ENCODE results near the gene NYAP2.

NYAP2 gene

DNA sequence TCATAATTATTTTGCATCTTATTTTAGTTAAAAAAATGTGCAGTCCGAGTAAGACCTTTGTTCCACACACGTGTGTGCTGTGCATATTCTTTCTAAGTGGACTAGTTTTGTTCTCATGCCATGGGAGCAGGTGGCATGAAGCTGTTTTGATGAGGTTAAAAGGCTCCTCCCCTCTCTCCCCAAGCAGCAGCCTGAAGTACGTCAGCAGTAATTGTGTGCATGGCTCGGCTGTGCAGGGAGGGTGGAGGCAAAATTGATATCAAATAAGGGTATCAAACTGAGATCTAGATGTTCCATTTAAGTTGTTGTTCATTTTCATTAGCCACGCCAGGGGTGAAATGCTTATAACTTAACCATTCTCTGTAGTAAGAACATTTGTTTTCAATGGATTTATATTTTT is at the start of gene NYAP2:
TSS of gene NYAP2 (plus strand) at position 207 of the 400 bp plus-strand sequence. CDS start 9,171 bp downstream, outside the sequence.
- peak; percentile 98 for FAIRE-seq

DNA sequence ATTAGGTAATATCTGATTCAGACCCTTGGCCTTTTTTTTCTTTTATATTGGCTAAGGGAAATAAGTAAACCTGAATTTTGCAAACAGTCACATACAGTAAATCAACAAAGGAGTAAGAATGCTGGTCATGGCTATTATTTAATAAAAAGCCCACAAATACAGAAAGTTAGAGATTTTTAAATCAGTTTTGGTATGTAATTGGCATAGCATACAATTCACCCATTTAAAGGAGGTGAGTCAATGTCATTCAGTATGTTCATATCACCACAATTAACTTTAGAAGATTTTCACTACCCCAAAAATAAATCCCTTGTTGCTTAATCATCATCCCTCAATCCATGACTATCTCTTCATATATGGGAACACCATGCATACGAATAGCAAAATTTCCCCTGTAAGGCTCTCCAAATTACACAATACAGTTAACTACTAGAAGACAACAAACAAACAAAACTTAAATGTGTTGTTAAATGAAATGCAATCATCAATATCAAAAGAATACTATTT is 45.9 kb upstream of the NYAP2 start:
- no peak for FAIRE-seq

DNA sequence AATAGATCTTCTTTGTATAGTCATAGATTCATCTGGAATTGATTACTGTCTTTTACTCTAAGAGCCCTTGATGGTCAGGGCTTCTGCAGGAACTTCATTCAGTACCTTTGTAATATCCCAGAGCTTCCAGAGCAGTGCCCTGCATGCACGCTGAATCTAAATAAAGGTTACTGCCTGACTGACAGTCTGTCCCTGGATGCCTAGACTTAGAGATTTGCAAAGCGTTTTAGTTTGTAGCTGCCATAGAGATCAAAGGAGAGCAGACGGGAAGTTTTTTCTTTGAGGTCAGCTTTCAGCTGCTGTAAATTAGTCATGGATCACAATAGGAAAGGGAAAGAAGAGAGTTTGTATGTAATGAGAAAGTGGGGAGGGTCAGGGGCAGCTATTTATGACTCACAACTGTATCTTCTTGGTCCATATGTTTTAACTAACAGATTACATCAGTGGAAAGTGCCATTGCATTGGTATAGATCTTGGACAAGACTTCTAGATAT is 45.2 kb upstream of the NYAP2 start:
- FAIRE-seq, result no peak

DNA sequence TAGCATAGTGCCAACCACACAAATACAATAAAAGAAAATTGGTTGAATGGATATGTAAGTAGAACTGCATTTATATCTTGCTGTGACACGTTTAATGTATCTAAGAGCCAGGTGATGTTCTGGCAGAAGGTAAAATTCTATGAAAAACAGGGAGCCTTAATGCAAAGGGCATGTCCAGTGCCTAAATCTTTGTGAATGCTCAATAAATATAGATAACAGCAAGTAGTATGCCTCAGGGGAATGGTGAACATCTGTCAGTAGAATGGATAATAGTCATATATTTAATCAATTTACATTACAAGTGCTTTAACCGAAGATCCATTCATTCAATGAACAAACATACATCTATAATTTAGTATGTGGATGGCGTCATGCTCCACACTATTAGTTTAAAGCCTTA is 43.7 kb upstream of the NYAP2 start:
- FAIRE-seq, result no peak

DNA sequence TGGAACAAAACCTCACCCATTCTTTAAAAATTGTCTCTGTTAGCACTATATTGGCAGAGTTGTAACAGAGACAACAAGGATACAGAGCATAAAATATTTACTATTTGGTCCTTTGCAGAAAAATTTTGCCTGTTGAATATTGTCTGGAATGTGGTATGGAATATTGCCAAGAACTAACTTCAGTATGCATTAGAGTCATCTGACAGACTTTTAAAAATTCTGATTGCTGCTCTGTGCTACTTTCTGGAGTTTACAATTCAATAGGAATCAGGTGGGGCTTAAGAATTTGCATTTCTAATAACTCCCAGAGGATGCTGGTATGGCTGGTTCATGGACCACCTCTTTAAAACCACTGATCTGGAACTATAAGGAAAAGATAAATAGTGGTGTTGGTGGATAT is 32.8 kb upstream of the NYAP2 start:
- no peak for FAIRE-seq

DNA sequence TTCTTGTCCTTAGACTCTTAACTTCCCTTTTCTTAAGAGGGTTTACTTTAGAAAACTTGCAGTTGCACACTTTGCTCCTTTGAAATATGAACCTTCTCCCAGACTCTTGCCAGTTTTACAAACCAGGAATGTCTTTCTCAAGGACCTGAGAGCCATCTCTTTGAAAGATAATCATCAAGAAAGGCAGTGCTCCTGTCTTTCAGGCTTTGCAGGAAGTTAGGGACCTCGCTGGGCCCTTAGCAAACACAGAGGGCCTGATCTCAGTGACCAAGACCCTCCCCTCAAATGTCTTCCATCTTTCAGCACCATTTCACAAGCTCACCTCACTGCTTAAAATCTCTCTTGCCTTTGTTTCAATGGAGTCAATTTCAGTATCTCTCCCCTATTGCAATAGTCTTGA is 32.0 kb upstream of the NYAP2 start:
- no peak for FAIRE-seq

DNA sequence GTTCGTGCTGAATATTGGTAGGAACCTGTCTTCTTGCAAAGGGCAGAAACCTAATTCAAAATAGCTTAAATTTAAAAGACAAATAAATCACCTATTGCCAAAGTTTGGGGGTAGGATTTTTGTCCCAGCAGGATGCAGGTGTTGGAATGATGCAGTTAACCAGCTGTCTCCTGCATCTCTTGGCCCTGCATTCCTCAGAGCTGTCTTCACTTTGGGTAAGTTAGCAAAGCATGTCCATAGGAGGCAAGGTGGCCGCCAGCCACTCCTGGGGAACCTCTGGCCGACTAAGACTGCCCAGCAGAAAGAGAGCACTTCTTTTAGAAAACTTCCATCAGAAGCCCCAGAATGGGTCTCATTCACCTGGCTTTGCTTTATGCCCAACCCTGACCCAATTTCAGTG is 20.5 kb upstream of the NYAP2 start:
- FAIRE-seq, result no peak

DNA sequence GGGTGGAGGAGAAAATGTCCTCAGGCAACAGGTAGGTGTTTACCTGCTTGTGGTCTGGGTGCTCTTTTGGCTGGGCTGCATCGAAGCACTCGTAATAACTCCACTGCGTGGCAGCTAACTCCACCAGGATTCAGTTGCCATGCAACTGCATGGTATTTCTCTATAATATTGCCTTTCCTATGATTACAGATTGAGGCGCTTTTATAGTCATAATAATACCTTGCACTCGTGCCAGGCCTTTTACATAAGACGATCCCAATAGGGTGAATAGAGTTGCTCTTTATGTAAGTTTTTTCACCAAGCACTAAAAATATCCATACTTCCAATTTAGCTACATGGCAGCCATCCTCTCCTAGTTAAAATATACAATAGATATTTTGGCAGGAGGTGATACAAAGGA is 19.7 kb upstream of the NYAP2 start:
- FAIRE-seq, result no peak

DNA sequence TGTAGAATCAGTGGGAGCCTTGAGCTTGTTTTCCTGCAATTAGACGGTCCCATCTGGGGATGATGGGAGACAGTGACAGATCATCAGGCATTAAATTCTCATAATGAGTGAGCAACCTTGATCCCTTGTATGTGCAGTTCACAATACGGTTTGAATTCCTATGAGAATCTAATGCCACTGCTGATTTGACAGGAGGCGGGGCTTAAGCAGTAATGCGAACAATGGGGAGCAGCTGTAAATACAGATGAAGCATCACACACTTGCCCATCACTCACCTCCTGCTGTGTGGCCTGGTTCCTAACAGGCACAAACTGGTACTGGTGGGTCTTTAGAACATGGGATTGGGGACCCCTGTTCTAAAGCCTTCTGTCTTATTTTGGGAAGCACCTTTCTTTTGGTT is 17.9 kb upstream of the NYAP2 start:
- FAIRE-seq, result no peak

DNA sequence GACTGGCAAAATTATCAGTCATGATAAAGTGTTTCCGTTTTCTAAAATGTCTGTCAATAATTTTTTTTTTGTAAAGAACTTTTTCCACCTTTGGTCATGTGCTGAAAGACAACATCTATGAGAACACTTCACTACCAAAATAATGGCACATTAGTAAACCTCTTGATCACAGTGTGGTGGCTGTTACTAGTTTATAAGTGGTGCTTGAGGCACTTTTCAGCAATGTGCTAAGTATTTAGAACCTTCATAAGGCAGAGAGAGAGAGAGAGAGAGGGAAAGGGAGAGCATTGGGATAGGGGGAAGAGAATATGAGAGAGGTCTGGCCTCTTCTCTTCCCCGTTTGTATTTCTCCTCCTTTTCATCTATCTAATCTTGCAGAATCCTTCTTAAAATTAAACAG is 1.1 kb upstream of the NYAP2 start:
- no peak for FAIRE-seq

DNA sequence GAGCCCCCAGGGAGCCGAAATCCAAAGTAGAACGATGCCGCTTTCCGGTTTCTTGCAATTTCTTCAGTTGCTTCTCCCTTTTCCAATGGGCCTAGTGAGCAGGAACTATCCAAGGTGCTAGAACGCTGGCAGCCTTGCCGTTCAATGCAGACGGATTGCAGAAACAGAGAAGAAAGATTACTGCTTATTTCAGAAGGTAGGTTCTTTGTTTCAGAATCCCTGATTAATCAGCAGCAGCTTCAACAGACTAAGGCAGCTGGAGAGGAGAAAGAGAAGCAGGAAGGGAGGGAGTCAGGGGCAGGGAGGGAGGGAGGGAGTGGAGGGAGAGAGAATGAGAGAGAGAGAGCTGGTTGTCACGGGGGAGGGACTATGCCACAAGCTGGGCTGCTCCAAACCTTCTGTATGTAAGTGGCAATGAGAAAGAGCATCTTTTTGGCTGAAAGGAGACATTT is 576 bp downstream of the NYAP2 start:
- FAIRE-seq, result peak; percentile 47

DNA sequence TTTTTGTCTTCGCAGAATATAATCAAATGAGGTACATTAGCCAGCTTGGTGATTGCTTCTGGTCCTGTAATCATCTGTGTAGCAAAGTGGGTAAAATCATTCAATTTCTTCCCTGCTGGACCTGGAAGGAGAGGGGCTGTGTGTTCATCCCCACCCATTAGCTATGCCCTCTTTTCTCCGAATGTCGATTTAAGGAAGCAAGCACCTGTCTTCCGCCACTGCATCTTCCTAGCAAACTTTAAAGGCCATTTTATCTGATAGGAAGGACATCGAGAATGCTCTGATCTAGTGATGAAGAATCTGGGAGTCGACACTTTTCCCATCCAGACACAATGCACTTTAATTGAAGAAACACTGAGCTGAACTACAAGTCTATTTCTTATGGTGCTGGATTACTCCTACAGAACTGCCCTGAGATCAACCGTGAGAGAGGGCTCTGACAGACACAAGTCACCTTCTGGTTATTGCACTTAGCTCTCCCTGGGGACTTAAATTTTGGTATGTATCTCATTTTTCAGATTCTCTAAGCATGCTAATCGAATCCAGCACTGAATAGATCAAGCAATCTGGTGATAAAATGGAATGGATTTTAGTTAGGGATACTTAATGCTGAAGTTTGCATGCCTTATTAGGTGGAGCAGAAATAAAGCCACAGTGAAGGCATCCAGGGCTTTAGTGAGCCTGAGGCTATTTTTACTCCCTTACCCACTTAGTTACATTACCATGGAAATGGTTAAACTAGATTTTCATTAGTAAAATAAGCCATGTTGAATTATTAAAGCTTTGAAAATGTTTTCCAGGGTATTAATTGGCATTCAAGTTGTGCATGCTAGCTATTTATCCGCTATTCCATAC is 1.3 kb downstream of the NYAP2 start:
- FAIRE-seq, result no peak

DNA sequence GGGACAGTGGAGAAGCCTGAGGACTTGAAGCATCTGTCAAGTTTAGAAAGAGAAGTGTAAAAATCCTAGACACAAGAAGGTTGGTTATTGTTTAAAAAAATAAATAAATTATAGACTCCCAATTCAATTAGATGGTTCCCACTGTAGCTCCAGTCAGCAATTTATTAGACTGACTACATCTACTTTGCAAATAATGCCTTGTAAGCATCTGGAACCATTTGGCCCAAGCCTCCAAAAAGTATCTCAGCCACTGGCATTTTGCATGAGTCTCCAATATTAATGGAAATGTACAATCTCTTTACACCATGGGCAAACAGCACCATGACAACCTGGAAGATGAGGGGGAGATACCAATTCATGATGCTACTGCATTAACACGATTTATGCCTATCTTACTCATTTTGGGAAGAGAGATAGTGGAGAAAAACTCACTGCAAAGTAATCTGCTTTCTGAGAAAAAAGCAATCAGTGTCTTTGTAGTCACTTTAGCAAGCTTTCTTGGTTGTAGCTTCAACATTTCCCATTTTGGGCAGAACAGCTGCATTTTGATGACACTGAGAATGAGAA is 2.8 kb downstream of the NYAP2 start:
- FAIRE-seq, result no peak

DNA sequence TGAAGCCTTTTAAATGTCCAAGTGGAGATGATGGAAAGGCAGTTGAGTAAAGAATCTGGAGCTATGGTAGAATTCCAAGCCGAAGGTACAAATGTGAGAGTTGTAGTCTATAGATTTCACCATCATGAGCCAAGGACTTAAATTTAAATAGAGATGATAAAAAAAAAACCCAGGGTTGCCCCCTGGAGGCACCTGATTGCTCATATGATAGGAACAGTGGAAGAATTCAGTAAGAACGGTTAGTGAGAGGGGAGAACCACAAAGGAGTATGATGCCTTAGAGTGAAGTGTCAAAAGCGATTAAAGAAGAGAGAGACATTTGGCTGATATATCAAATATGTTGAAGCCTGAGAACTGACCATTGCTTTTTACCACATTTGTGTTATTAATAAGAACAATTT is 11.9 kb downstream of the NYAP2 start:
- no peak for FAIRE-seq

DNA sequence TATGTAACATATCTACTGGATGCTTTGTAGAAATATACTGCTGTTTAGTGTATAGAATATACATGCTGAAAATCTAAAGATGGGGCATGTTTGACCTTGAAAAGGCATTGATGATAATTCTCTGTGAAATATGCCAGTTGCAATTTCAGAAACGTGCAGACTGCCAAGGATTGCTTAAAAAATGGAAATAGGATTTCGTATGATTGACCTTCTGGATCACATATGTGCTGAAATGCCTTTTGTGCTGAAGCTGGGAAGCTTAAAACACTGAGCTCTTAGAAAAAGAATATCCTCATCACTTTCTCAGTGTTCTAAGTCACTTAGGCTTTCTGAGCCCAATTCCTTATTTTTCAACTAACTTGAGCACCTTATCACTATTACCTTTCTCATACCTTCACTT is 14.3 kb downstream of the NYAP2 start:
- no peak for FAIRE-seq

DNA sequence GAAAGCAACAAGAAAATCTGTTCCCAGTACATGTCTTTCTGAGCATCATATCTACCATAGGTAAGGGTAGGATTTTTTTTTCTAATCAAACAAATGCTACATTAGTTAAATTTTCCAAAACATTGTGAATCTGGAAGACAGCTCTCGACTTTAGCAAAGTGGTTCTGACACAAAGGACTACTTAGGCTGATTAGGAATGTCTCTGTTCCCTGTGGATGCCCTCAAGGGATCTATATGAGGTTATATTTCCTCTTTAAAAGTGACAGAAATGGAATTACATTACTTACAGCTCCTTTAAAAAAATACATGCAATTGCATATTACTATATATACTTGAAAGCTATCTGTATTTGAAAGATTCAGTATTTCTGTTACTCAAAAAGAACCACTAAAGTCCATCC is 15.4 kb downstream of the NYAP2 start:
- no peak for FAIRE-seq

DNA sequence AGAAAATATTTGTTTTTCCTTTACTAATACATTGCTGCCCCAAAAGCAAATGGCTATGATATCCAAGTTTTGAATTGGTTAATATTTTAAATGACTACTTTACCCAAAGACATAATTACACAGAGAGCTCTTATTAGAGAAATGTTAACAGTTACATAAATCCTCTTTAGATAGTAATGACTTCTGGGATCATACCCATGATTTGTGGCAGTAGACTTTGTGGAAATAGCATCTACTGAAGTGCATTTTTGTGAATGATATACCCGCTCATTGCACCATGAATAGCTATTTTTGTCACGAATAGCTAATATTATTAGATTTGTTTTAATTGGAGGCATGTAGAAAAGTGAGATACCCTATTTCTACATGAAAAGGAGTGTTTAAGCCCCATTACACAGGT is 15.8 kb downstream of the NYAP2 start:
- FAIRE-seq, result no peak

DNA sequence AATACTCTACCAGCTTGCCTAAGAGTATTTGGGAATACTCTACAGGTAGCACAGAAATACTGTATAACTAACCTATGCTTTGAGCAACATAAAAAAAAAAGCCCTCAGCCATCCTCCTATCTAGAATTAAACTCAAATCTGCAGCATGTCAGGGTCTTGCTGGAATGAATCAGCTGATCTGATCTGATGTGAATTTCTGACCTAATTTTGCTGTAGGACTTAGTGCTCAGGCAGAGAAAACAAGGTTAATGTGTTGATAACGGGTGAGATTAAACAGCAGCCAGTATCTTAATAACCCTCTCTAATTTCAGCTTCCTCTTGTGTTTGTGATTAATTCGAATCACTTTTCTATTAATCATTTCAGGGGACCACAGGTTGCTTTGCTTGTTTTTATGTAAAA is 16.3 kb downstream of the NYAP2 start:
- no peak for FAIRE-seq

DNA sequence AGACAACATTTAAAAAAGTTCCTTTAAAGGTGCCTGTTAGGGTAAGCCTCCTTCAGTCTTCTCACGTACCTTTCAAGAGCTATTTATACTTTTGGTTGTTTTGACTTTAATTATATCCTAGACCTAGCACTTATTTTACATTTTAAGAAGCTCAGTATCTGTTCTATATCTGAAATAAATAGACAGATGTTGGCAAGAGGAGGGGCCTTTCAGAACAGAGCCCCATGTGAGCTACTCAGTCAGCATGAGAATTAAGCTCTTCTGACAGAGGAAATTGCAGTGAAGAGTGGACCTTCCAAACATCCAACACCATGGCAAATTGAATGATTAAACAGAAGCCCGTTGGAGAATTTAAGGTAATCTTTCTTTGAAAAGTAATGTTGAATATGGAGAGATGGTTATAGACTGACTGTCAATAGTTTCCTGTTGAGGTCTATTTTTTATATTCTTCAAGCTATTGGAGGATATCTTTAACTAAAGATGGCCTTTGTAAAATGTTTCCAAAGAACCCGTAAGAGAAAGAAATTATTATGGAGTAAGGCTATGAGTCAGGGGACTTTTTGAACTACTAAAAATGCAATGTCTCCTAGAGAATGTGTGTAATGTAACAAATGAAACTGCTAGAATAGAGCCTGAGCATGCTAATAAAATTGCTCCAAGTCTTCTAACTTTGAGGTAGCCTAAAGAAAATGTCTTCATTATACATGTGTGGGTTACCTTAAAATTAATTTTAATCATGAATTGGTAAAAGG is 17.3 kb downstream of the NYAP2 start:
- FAIRE-seq, result no peak

DNA sequence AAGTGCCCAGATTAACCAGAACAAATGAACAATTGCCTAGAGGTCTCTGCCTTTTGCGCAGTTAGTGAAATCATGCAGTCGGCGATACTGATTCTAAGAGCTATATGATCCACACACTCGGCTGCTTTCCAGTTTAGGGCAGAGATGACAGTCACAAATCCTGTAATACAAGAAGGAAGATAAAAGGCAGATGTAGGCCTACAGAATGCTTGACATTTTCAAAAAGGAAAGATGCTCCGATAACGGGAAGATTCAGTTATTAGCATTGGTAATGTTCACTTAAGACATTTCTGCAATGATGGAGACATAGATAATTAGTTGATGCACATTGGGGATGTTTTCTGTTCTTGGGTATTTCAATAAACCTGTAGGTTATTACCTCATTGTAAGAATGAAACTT is 19.5 kb downstream of the NYAP2 start:
- FAIRE-seq, result no peak

DNA sequence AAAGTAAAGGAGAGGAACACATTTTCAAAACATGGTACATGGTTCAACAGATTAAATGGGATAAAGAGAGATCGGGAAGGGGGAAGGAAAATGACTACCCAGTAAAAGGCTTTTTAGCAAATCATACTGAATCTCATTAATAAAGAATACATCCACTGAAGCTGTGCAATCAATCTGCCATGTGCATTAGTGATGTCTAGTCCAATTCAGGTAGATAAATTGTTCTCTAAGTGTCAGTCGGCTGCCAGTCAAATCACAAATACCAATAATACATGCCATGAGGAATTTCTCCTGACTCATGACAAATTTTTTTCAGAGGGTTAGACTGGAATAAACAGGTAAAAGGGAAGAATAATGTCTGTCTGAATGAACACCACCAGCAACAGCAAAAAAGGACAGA is 22.6 kb downstream of the NYAP2 start:
- no peak for FAIRE-seq

DNA sequence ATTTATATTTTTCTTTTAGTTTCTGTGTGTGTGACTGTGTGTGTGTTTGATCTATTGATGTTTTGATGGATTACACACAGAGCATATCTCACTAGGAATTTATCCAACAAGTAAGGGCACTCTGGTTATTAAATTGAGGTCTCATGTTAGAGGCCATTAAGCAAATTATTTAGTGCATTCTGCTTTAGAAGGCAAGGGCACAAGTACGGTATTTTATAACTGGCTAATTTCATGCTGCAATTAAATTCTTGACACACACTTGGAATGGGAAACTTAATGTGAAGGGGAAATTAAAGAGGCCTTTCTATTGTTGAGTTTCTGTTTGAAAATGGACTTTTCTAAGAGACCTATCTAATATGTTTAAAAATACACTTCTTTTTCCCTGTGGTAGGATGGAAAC is 25.8 kb downstream of the NYAP2 start:
- FAIRE-seq, result peak; percentile 88

DNA sequence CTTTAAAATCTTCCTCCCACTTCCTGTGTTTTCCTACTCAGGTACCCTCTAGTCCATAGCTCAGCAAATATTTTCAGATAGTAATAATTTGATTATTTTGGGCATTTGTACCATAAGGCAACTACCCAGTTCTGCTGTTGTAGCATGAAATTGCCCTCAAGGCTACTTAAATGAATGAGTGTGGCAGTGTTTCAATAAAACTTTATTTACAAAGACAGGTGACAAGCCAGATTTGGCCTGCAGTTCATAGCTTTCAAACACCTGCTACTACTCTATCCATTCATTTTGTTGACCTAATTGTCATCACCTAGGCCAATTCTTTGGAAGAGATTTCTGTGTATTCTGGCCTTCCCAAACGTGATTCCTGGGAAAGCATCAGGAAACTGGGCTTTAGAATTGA is 28.9 kb downstream of the NYAP2 start:
- FAIRE-seq, result no peak

DNA sequence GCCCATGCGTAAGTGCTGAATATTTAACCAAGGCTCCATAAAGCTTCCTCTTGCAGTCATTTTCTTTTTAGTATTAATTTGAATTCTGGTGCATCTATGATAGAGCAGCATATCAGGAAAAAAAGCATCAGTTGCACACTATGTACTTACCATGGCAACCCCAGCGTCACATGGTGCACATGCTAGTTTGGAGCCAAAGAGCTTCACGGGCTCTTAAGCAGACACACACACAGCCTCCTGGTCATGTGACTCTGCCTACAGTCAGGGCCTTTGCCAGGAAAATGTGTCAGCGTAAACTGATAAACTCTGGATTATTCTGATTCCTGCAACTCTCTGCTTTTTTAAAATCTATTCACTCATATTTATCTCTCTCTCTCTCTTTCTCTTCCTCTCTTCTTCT is 30.2 kb downstream of the NYAP2 start:
- FAIRE-seq, result peak; percentile 99

Measured in islet of Langerhans (tissue), 1 donor.